Activated CD8-positive, alpha-beta memory T cell treated with anti-CD3 and anti-CD28 coated beads for 48 hours (primary cell): ENCODE data around the gene PDZRN3.

Source experiments
- DNase-seq, 3 experiments: peaks; one replicate each; pipeline ENCODE4 v3.0.0-alpha.2; 2020; ENCODE audit warnings: low read depth in 2 of 3, low spot score in 2 of 3

Gene PDZRN3

DNA sequence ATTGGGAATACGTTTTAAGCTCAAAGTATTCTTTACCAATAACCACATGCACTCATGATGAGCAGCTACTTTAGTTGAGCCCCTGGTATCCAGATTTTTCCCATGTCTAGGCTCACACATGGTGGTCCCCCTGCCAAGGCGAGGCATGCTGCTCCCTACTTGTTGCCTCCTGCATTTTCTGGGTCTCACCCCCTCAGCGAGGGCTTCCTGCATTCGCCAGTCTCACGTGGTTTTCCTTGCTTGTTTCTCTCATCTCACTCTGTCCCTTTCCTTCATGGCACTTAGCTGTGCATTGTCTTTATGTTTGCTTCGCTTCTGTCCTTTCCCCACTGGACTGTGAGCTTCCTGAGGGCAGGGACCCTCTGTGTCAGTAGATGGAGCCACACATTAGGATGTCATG is 99.2 kb downstream of the PDZRN3 start:
- no peak for DNase-seq

DNA sequence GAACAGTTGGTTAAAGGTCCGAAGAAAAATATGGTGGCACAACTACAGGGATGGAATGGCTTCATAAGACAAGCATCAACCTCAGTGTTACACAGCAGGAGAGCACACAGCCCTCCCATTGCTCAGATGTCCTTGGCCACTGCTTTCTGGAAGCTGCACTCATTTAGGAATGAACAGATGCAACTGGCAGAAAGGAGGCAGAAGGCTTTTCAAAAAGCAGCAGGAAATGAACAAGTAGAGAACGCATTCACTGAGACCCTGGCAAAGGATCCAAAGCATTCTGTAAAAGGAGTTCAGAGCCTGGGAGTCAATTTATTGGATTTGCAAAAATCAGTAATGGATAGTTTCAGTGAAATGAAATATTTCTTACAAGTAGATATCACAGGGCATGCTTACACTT is 101.1 kb downstream of the PDZRN3 start:
- no peak for DNase-seq

DNA sequence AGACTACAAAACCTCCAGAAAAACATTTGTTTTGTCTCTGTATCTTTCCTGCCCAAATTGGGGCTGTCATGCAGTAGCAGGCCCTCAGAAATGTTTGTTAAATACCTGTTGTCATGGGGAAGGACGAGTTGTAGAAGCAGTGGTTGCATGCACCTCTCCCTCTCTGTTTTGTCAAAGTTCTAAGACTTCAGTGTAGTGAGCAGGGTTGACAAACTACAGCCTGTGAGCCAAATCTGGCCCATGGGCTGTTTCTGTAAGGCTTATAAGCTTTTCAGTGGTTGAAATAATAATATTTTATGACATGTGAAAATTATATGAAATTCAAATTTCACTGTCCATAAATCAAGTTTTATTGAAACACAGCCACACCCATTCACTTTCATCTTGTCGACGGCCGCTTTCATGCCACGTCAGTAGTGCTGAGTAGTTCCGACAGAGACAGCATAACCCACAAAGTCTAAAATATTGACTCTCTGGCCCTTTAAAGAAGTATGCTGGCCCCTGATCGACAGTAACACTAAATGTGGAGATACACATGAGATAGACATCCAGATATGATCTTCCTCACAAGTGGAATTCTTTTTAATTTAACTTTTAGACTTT is 102.9 kb downstream of the PDZRN3 start:
- no peak for DNase-seq

DNA sequence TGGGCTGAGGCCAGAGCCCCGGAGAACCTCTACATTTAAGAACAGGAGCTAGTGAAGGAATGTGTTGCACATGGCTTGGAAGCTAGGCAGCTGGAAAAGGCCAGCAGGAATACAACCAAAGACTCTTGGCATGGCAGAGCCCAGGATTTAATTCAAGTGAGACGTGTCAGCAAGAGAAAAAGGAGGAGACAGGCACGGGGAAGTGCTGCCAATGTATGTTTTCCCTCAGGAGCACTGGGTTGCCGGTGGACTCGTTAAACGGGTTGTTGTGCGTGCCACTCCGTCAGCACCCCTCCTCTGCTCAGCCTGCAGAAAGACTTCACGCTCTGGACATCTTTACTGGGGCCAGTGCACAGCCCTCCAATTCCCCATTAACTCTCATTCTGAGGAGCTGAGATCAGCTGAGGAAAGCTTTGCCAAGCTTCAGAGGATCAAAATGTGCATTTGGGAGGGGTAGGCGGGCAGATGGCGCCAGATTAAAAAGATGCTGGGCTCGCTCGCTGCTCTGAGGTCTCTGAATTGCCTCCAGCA is 103.7 kb downstream of the PDZRN3 start:
- DNase-seq = no peak

DNA sequence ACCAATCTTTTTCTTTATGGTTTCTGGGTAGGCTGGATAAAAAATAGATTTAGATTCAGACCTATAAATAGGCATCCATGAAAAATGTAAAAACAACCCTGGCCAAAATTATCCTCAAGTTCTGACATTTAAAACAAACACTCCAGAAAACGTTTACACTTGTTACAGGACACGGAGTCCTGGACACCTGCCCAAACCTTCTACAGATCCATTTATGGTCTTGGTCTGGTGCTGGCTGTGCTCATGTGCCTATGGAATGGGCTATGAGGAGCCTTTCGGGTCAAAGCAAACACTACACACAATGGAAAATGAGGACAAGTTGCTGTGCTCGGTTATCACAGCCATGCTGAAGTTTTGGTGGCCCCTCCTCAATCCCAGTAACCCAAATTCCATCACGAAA is 108.1 kb downstream of the PDZRN3 start:
- DNase-seq = no peak

DNA sequence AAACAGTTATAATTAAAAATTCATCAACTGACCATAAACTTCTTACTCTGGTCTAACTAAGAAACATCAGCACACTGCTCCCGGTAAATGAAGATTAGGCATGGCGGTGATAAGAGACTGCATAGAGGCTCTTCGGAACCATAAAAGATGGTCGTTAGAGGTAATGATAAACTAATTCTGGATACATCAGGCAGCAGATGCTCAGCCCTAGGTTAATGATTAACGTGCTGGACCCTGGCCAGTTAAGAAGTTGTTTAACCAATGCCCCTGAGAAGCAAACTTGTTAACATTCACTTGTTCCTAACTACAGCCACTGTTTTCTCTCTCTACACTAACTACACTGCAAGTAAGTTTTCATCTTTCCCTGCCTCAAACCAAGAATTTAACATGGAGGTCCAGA is 111.5 kb downstream of the PDZRN3 start:
- DNase-seq = no peak

DNA sequence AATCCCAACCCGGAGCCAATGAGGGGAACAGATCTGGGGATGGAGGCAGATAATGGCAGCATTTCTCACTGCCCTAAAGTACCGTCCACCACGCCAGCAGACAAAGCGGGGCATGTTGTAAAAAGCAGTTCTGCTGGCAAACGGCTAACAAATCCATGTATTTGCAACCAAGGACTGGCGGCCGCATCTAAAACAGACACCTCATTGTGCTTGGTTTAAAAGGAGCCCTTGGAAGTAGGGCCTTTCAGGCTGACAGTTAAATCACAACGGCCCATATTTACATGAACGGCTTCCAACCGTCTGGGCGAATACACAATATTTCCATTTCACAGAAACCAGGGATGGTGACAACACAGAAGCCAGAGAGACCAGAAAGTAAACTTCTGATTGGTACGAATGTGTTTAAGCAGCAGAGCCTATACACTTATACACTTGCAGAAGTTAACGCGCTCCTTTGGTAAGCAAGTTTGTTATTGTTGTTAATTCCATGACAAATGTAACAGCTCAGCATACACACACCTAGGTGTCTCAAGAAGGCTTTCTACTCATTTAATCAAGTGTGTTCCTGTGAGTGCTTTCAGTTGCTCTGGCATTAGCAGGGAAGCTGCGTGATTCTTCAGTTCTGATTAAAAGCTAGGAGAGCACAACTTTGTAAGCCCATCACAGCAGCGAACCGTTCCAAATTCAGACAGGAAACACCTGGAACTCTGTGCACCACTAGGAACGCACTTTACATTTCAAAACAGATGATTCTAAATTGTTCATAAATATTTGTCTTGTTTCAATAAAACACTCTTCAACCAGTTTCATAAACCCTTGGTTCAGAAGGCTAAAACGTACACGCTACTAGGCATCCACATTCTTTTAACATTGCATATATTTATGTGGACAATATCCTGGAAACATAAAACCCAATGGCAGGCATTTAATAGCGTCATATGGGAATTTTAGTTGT is 112.9 kb downstream of the PDZRN3 start:
- no peak for DNase-seq

DNA sequence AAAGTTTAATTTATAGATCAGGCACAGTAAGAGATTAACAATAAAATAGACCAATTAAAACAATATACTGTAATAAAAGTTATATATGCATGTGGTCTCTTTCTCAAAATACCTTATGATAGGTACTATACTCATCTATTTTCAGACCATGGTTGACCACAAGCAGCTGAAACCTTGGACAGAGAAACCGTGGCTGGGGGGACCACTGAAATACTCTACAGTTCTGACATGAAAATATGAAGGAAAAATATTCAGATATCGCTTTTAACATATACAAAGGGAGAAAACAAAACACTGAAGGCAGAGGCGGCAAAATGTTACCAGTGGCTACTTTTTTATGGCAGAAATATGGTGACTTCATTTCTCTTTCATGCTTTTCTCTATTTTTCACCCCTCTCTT is 114.0 kb downstream of the PDZRN3 start:
- no peak for DNase-seq

DNA sequence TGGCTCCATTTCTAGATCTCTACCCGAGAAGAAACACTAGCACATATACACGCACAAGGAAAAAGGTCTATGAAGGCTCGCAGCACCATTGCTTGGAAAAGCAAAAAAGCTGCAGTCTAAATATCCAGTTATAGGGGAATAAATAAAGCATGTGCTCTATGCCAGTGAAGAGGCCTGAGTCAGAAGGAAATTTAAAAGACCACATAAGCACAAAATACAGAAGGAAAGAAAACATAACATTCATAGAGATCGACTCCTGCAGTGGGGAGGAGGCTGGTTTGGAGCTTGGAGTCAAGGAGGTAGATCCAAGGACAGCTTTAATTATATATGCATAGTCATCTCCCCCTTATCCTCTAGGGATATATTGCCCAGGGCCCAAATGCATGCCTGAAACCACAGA is 114.4 kb downstream of the PDZRN3 start:
- DNase-seq = no peak

DNA sequence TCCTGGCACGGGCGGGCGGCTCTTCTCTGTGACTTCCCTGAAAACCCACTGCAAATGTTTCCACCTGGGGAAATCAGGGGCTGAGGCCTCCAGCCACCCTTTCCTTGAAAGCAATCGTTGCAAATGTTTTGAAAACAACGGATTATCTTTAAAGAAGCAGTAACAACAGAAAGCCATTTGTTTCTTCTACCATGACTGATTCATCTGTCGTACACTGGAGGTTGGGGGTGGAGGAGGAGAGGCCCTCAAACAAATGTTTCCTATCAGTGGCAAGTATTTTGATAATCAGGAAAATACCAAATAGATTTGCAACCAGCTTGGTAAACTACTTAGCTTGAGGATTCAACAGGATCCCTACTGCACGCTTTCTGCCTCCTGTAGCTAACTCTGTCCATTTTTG is 114.9 kb downstream of the PDZRN3 start:
- no peak for DNase-seq

DNA sequence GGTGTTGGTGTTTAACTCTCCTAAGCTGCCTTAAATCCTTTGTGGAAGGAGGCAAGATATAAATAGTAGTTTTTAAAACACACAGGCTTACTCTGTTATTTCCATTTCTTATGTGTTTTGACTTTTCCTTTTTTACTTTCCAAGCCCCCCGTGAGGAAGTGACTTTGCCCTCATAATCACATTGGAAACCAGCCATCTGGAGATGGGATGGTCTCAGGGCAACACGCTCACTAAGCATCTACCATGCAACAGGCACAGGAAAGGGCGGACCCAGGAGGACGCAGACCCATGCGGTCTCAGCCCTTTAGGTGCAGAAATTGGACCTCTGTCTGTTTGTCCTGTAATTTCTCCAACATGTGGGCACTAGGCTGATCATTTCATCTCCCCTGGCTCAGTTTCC is 115.7 kb downstream of the PDZRN3 start:
- no peak for DNase-seq

DNA sequence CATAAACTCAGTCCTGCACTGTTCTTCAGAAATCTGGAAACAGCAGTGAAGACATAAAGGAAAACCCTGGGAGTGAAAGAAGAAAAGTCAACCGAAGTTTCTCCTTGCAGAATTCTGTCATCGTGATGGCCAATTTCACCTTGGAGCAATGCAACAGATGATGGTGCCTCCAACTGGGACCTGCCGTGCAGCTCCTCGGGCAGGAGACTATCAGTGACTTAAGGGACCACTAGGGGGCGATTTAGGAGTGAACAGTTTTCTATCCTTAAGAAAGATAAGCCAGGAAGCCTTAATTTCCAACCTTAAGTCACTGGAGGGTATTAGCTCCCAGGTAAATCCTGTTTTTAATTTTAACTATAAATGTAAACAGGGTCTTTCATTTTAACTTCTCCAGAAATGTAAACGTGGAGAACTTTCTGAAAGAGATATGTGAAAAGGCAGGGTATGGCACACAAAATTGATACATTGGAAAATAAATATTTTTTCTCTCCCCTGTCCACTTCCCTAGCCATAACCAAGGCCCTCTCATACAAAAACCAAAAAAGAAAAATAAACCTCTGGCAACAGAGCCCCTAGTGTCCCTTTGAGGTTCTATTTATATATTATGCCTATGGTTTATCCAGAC is 116.3 kb downstream of the PDZRN3 start:
- DNase-seq = no peak

DNA sequence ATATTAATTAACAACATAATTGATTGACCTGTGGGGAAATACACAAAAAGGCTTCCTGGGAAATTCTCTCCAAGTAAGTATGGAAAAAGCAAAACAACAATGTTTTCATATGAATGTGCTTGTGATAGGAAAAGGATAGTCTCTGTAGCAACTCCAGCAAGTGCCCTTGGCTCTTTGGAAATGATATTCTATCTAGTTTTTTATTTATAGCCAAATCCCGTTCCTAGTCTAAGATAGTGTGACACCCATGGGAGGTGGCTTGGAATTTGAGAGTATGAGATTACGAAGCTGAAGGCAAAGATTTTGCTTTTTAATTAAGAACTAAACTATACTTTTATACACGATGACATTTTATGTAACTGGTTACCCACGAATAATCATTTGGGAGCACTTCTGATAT is 119.9 kb downstream of the PDZRN3 start:
- no peak for DNase-seq

DNA sequence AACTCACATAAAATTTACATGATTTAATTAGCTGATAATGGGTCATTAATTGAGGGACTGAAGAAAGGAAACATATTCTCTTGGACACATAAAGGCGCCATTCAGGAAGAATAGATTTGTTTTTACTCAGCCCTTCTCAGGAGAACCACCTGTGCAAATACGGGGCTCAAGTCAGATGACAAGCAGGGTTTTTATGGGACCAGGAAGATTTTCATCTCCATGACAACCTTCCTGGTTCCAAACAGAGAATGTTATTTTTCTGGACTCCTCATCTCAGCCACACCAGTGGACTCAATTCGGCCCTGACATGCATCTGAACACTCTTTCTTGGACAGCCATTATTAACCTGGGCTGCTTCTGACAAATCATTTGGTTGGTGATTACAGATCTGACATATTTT is 120.5 kb downstream of the PDZRN3 start:
- DNase-seq = no peak

DNA sequence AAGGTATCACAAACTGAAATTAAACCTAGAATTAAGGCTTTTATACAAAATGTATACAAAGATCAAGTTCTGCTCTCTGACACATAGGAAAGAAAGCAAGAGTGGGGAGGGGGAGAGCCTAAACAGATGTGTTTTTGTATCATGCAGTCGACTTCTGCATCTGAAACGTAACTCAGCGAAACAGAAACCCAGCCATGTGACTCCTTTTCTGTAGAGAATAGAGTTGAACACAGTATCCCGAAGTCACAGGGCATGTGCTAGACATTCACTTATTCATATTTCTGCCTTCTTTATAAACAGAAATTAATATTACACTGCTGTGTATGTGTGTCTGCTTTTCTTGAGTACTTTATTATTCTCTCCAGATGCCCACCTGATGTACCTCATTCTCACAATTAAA is 121.0 kb downstream of the PDZRN3 start:
- DNase-seq = no peak

DNA sequence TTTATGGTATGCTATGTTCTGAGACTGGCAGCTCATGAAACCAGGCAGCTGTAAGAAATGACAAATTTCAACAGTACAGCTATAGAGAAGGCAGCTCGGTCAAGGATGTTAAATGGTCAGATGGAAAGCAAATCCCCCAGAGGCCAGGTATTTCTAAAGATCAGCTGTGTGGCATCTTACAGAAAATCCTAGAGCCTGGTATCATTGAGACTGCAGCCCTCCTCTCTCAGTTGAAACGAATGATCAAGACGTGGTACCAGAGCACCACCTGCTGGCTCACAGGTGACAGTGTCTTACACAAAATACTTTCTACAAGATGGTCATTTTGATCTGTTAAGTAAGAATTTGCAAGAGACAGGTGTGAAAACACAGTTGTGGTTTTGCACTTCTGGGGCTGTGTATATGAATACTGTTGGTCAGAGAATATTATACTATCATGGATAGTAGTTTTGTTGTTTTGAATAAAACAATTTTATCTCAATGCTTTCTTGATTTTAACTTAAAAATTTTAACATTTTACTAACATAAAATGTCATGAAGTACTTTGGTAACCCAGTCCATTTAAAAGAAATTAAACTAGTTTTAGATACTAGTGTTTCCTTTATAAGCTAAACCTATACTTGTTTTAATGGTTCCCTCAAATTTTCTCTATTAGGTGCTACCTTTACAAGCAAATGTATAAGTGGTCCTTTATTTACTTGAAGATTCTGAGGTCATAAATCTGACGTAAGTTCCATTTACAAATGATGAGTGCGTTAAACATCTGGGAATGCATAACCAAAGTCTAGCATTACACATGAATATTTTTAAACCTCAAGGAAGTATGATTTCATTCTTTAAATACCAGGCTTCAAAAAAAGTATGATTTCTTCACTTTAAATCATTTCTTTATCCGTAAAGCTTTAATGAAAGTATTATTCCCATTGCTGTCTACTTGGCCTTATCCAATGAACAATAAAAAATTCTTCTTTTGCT is 121.8 kb downstream of the PDZRN3 start:
- DNase-seq = peak in 1 of 3 experiments; percentile 4

DNA sequence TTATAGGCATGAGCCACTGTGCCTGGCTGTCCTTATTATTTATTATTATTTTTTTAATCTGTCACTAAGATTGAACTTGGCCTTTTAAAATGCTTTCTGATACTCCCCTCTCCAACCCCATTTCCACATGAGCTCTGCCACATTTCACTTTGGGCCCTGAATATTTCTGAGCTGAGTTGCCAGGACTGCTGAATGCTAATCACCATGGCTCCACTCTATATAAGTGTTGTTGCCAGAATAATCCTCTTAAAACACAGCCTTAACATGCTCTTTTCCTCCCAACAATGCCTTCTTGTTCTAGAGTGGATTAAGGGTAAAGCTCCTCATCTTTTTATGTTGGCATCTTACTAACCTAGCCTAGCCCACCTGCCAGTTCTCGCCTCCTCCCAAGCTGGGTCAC is 124.4 kb downstream of the PDZRN3 start:
- no peak for DNase-seq

DNA sequence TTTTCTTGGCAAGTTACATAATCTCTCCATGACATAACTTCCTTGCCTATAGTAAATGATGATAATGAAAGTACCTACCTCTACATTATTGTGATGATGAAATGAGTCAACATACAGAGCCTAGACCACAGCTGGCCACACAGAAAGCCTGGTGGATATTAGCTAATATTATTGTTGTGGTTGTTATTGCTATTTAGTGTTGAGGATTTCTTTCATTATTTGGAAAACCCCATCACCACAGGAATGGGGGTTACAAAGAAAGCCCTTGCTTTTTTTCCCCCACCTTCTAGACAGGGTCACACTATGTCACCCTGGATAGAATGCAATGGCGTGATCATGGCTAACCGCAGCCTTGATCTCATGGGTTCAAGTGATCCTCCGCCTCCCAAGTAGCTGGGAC is 125.0 kb downstream of the PDZRN3 start:
- DNase-seq = no peak

DNA sequence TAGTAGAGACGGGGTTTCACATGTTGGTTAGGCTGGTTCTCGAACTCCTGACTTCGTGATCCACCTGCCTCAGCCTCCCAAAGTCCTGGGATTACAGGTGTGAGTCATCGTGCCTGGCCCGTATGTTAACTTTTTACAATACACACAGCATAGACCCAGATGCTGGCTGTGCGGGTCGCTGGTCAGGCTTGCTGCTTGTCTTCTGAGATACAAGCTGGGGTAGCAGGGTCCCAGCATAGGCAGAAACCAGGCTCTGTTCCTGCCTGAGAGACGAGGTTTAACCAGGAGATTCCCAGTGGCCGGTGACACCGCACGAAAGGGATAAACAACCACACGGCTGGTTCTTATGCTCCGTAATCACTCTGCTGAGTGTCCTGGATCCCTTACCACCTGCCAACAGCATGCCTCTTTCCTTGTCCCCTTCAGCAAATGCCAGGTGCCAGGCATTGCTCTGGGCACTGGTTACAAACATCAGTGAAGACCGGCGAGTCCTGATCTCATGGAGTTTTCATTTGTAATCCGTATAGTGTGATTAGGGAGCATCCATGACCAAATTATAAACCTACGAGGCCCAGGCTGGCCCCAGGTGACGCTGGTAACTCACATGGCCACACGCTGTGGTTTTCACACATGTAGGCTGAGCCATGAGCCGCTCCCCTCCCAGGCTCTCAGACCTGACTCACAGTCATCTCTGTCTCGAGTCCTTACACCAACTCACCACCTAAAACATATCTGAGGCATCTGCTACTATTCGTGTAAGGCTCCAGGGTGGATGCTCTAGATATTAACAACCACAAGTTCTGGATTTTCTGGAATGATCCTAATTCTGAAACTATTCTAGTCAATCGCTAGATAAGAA is 125.7 kb downstream of the PDZRN3 start:
- no peak for DNase-seq
